Measurements from ENCODE around the gene PCDHGA7. TPM values are rescaled to one million over a fixed set of nuclear protein-coding genes. Genes with fewer than 3 reads are reported as not detected.
A peak's percentile ranks its signal among the peaks of the same experiment; 100 is the strongest.

PCDHGA7 gene
- total RNA-seq, 2 donors from 2014 or later: 0.40 to 1.9 TPM

DNA sequence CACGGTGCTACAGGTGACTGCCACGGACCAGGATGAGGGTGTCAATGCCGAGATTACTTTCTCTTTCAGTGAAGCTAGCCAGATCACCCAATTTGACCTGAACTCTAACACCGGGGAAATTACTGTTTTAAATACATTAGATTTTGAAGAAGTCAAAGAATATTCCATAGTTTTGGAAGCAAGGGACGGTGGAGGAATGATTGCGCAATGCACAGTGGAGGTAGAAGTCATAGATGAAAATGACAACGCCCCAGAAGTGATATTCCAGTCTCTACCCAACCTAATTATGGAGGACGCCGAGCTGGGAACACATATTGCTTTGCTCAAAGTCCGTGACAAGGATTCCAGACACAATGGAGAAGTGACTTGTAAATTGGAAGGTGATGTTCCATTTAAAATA, 6.1 kb downstream of the PCDHGA7 start:
- no peak overlapping the region for H3K27ac ChIP-seq (ENCODE audit: low read depth, low read length)
- peaks cover 51% of the 10 kb centered on the region for H3K36me3 Mint-ChIP-seq (ENCODE audit: low read depth)
- no peak for DNase-seq
- no peaks in the 10 kb centered on the region for H3K4me1 ChIP-seq (ENCODE audit: control insufficient read depth, insufficient read depth, low read length)
- H3K36me3 ChIP-seq (ENCODE audit: control insufficient read depth, insufficient read depth, low read length): no peaks in the 10 kb centered on the region
- 92 to 95% methylated on average over 5 to 10 of the region's 10 CpGs for WGBS, 2 experiments (ENCODE audit: insufficient coverage in 1 of 2, insufficient read length in 1 of 2)
- H3K4me1 Mint-ChIP-seq: no peaks in the 10 kb centered on the region
- H3K9ac ChIP-seq (ENCODE audit: extremely low read depth, low read length, poor library complexity, severe bottlenecking): no peak overlapping the region
- TF ChIP-seq CTCF (conservative IDR thresholded peaks at IDR 0.05): no peak
- H3K27me3 Mint-ChIP-seq (ENCODE audit: insufficient read depth): peaks cover 11% of the 10 kb centered on the region
- H3K9me3 Mint-ChIP-seq: peaks cover 76% of the 10 kb centered on the region
- H3K27ac Mint-ChIP-seq: no peak overlapping the region
- no peaks in the 10 kb centered on the region for H3K27me3 ChIP-seq (ENCODE audit: control insufficient read depth, insufficient read depth, low read length, poor library complexity, severe bottlenecking)
- H3K9me3 ChIP-seq (ENCODE audit: control insufficient read depth, low read length): peaks cover 65% of the 10 kb centered on the region
- H3K4me3 Mint-ChIP-seq: peak overlapping the region; percentile 77
- peak overlapping the region; percentile 35 for H3K4me3 ChIP-seq (ENCODE audit: low read length)

DNA sequence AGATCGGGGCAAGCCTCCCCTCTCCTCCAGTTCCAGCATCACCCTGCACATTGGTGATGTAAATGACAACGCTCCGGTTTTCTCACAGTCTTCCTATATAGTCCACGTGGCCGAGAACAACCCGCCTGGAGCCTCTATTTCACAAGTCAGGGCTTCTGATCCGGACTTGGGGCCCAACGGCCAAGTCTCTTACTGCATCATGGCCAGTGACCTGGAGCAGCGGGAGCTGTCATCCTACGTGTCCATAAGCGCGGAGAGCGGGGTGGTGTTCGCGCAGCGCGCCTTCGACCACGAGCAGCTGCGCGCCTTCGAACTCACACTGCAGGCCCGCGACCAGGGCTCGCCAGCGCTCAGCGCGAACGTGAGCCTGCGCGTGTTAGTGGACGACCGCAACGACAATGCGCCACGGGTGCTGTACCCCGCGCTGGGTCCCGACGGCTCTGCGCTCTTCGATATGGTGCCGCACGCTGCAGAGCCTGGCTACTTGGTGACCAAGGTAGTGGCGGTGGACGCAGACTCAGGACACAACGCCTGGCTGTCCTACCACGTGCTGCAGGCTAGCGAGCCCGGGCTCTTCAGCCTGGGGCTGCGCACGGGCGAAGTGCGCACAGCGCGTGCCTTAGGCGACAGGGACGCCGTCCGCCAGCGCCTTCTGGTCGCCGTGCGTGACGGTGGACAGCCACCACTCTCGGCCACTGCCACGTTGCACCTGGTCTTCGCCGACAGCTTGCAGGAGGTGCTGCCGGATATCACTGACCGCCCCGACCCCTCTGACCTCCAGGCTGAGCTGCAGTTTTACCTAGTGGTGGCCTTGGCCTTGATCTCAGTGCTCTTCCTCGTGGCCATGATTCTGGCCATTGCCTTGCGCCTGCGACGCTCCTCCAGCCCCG, 6.9 kb downstream of the PCDHGA7 start:
- H3K27me3 Mint-ChIP-seq (ENCODE audit: insufficient read depth): peaks cover 11% of the 10 kb centered on the region
- Histone ChIP-seq H3K9ac (ENCODE audit: extremely low read depth, low read length, poor library complexity, severe bottlenecking) (no peak overlapping the region), H3K4me3 (ENCODE audit: low read length) (no peak overlapping the region), H3K27ac (ENCODE audit: low read depth, low read length) (no peak overlapping the region), H3K36me3 (ENCODE audit: control insufficient read depth, insufficient read depth, low read length) (no peaks in the 10 kb centered on the region), H3K4me1 (ENCODE audit: control insufficient read depth, insufficient read depth, low read length) (no peaks in the 10 kb centered on the region), H3K9me3 (ENCODE audit: control insufficient read depth, low read length) (peaks cover 64% of the 10 kb centered on the region), H3K27me3 (ENCODE audit: control insufficient read depth, insufficient read depth, low read length, poor library complexity, severe bottlenecking) (no peaks in the 10 kb centered on the region)
- 94 to 96% methylated on average over 74 to 77 of the region's 77 CpGs for WGBS, 2 experiments (ENCODE audit: insufficient coverage in 1 of 2, insufficient read length in 1 of 2)
- DNase-seq: no peak
- H3K4me3 Mint-ChIP-seq: no peak overlapping the region
- no peak for TF ChIP-seq CTCF (conservative IDR thresholded peaks at IDR 0.05)
- no peaks in the 10 kb centered on the region for H3K4me1 Mint-ChIP-seq
- H3K36me3 Mint-ChIP-seq (ENCODE audit: low read depth): peaks cover 53% of the 10 kb centered on the region
- H3K9me3 Mint-ChIP-seq: peaks cover 76% of the 10 kb centered on the region
- H3K27ac Mint-ChIP-seq: no peak overlapping the region

GRCh38 chr5:141392429-141393198, 10.1 kb downstream of the PCDHGA7 start, which contains the start of gene PCDHGA8:
Gene PCDHGA8 (plus strand): TSS chr5:141392633. CDS start chr5:141392814, 181 bp downstream.
- H3K27ac ChIP-seq (ENCODE audit: low read depth, low read length): no peak within 1 kb of the TSS
- H3K9ac ChIP-seq (ENCODE audit: extremely low read depth, low read length, poor library complexity, severe bottlenecking): no peak within 1 kb of the TSS
- no peaks in the 10 kb centered on the region for H3K27me3 ChIP-seq (ENCODE audit: control insufficient read depth, insufficient read depth, low read length, poor library complexity, severe bottlenecking)
- H3K36me3 Mint-ChIP-seq (ENCODE audit: low read depth): peaks cover 65% of the 10 kb centered on the region
- peaks cover 11% of the 10 kb centered on the region for H3K27me3 Mint-ChIP-seq (ENCODE audit: insufficient read depth)
- H3K4me3 ChIP-seq (ENCODE audit: low read length): peak within 1 kb of the TSS; percentile 20
- no peak for DNase-seq
- peaks cover 68% of the 10 kb centered on the region for H3K9me3 ChIP-seq (ENCODE audit: control insufficient read depth, low read length)
- no peak for TF ChIP-seq CTCF (conservative IDR thresholded peaks at IDR 0.05)
- H3K36me3 ChIP-seq (ENCODE audit: control insufficient read depth, insufficient read depth, low read length): no peaks in the 10 kb centered on the region
- no peaks in the 10 kb centered on the region for H3K4me1 ChIP-seq (ENCODE audit: control insufficient read depth, insufficient read depth, low read length)
- WGBS, 2 experiments (ENCODE audit: insufficient coverage in 1 of 2, insufficient read length in 1 of 2): 95 to 98% methylated on average over 28 to 38 of the region's 38 CpGs
- H3K4me3 Mint-ChIP-seq: no peak within 1 kb of the TSS
- no peaks in the 10 kb centered on the region for H3K4me1 Mint-ChIP-seq
- H3K27ac Mint-ChIP-seq: no peak within 1 kb of the TSS
- peaks cover 89% of the 10 kb centered on the region for H3K9me3 Mint-ChIP-seq
